ENCODE results near the gene TFAP2E. TPM values are rescaled to one million over a fixed set of nuclear protein-coding genes. Genes with fewer than 3 reads are reported as not detected.

Gene TFAP2E
- total RNA-seq: under 1 TPM in 2 of 6 experiments, not detected in 4; 0.15 to 0.24 TPM
- long read RNA-seq: 0 reads

- TF ChIP-seq CTCF (IDR thresholded peaks at IDR 0.05): no peak
- no peak for TF ChIP-seq POLR2A (IDR thresholded peaks at IDR 0.05)
- no peak within 1 kb of the TSS for H3K27ac ChIP-seq
- intact Hi-C loops (cut with DNase I): no loop called here
- H3K9me3 ChIP-seq: no peaks in the 10 kb centered on the region
- H3K27me3 ChIP-seq: peaks cover 0 to 27% of the 10 kb centered on the region in 2 donors
- 0% methylated on average over 1 of the region's 95 CpGs for WGBS (ENCODE audit: insufficient coverage, low coverage, low lambda C conversion rate, missing lambda C conversion rate)
- peaks cover 0 to 21% (median 0%) of the 10 kb centered on the region in 4 donors for H3K4me1 ChIP-seq
- H3K36me3 ChIP-seq: no peaks in the 10 kb centered on the region
- H3K4me3 ChIP-seq: peak within 1 kb of the TSS; percentile 1 to 33 (median 25)
- DNase-seq (no peak), ATAC-seq (peak in 3 of 4 donors; percentile 4 to 18 (median 8))
Observed at GRCh38 chr1:35573198-35574124, at the start of gene TFAP2E. Gene TFAP2E, plus strand, starts transcription at chr1:35573314. Its CDS starts 264 bp downstream, at chr1:35573578.

- ATAC-seq: no peak
- Histone ChIP-seq H3K36me3 (no peaks in the 10 kb centered on the region), H3K4me1 (no peaks in the 10 kb centered on the region), H3K27me3 (no peaks in the 10 kb centered on the region), H3K4me3 (no peak overlapping the region), H3K27ac (no peak overlapping the region), H3K9me3 (peaks cover 0 to 4% (median 0%) of the 10 kb centered on the region in 4 donors)
- no peak for DNase-seq
- no peak for TF ChIP-seq CTCF (IDR thresholded peaks at IDR 0.05)
- TF ChIP-seq POLR2A (IDR thresholded peaks at IDR 0.05): no peak
- WGBS (ENCODE audit: insufficient coverage, low coverage, low lambda C conversion rate, missing lambda C conversion rate): 74% methylated on average over 2 of the region's 2 CpGs
- intact Hi-C loops (cut with DNase I): no loop called here
Observed at GRCh38 chr1:35524106-35524505, 49.0 kb upstream of the TFAP2E start.

- H3K9me3 ChIP-seq: peaks cover 0 to 4% (median 0%) of the 10 kb centered on the region in 4 donors
- intact Hi-C loops (cut with DNase I): no loop called here
- no peak overlapping the region for H3K27ac ChIP-seq
- no peak overlapping the region for H3K4me3 ChIP-seq
- TF ChIP-seq POLR2A (IDR thresholded peaks at IDR 0.05): no peak
- no peak for TF ChIP-seq CTCF (IDR thresholded peaks at IDR 0.05)
- no peak for ATAC-seq
- 80% methylated on average over 5 of the region's 5 CpGs for WGBS (ENCODE audit: insufficient coverage, low coverage, low lambda C conversion rate, missing lambda C conversion rate)
- H3K36me3 ChIP-seq: no peaks in the 10 kb centered on the region
- no peaks in the 10 kb centered on the region for H3K27me3 ChIP-seq
- no peaks in the 10 kb centered on the region for H3K4me1 ChIP-seq
- no peak for DNase-seq
Observed at GRCh38 chr1:35530168-35530567, 42.9 kb upstream of the TFAP2E start.

GRCh38 chr1:35530946-35531345, 42.2 kb upstream of the TFAP2E start:
- WGBS (ENCODE audit: insufficient coverage, low coverage, low lambda C conversion rate, missing lambda C conversion rate): 100% methylated on average over 2 of the region's 2 CpGs
- no peak overlapping the region for H3K27ac ChIP-seq
- peaks cover 0 to 4% (median 0%) of the 10 kb centered on the region in 4 donors for H3K9me3 ChIP-seq
- ATAC-seq (peak in 1 of 4 donors; percentile 27), DNase-seq (no peak)
- no peaks in the 10 kb centered on the region for H3K27me3 ChIP-seq
- H3K4me3 ChIP-seq: no peak overlapping the region
- TF ChIP-seq POLR2A (IDR thresholded peaks at IDR 0.05): no peak
- no peak for TF ChIP-seq CTCF (IDR thresholded peaks at IDR 0.05)
- no peaks in the 10 kb centered on the region for H3K36me3 ChIP-seq
- no peaks in the 10 kb centered on the region for H3K4me1 ChIP-seq
- intact Hi-C loops (cut with DNase I): no loop called here

Data from right lobe of liver (tissue), 6 donors.